Esophagus squamous epithelium (tissue), 4 donors: Measurements from ENCODE around the gene PARL.

Source experiments
- POLR2A ChIP-seq, 4 donors: fragments of 450-650 bp; IDR thresholded peaks; one replicate each; pipeline ENCODE4 v1.6.1; 2017; ENCODE audit warnings: antibody characterized with exemption in 4 of 4, mild to moderate bottlenecking in 4 of 4, moderate library complexity in 3 of 4
- TF ChIP-seq, protein P1 (sequence below), 6 experiments: fragments of 450-650 bp in 4 of 6; fragments of 200-600 bp in 2 of 6; sonication (generic) in 2 of 6; IDR thresholded peaks; one replicate each; pipeline ENCODE4 v1.5.1; 2016 to 2019; ENCODE audit warnings: antibody characterized with exemption in 6 of 6, mild to moderate bottlenecking in 4 of 6, moderate library complexity in 4 of 6

- TF ChIP-seq, protein P1, sequence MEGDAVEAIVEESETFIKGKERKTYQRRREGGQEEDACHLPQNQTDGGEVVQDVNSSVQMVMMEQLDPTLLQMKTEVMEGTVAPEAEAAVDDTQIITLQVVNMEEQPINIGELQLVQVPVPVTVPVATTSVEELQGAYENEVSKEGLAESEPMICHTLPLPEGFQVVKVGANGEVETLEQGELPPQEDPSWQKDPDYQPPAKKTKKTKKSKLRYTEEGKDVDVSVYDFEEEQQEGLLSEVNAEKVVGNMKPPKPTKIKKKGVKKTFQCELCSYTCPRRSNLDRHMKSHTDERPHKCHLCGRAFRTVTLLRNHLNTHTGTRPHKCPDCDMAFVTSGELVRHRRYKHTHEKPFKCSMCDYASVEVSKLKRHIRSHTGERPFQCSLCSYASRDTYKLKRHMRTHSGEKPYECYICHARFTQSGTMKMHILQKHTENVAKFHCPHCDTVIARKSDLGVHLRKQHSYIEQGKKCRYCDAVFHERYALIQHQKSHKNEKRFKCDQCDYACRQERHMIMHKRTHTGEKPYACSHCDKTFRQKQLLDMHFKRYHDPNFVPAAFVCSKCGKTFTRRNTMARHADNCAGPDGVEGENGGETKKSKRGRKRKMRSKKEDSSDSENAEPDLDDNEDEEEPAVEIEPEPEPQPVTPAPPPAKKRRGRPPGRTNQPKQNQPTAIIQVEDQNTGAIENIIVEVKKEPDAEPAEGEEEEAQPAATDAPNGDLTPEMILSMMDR (IDR thresholded peaks at IDR 0.05), result no peak
- TF ChIP-seq POLR2A (IDR thresholded peaks at IDR 0.05), result no peak
Measured at GRCh38 chr3:183870563-183870962, 14.1 kb downstream of the PARL start.
